Neural cell (in vitro differentiated cells): Measurements from ENCODE around the gene PTPRD. TPM values are rescaled to one million over a fixed set of nuclear protein-coding genes. Genes with fewer than 3 reads are reported as not detected.

ENCODE experiments used
- H2AFZ ChIP-seq: fragments of 200-600, 300-800 bp; sonication (generic), shearing (Covaris generic); 2 replicates; pipeline ENCODE4 v1.6.0; 2014; ENCODE audit warnings: low read depth, mild to moderate bottlenecking, antibody characterized with exemption, low read length, moderate library complexity
- H3F3A ChIP-seq: fragments of 200-600 bp; shearing (Covaris generic); 2 replicates; pipeline ENCODE4 v1.6.1; 2016; ENCODE audit warnings: mild to moderate bottlenecking, moderate library complexity, mixed read lengths, antibody characterized with exemption, low read length; ENCODE audit not compliant: insufficient read depth, poor library complexity, severe bottlenecking
- H3K27ac ChIP-seq: fragments of 200-600, 300-800 bp; sonication (generic), shearing (Covaris generic); 2 replicates; pipeline ENCODE4 v1.5.1; 2014; ENCODE audit warnings: mild to moderate bottlenecking, low read length, moderate library complexity
- H3K27me3 ChIP-seq: fragments of 300-800, 200-600 bp; sonication (generic), shearing (Covaris generic); 2 replicates; pipeline ENCODE4 v1.6.0; 2014; ENCODE audit warnings: mild to moderate bottlenecking, low read depth, low read length, moderate library complexity; ENCODE audit not compliant: insufficient read depth
- H3K36me3 ChIP-seq: fragments of 300-800, 200-600 bp; sonication (generic), shearing (Covaris generic); 2 replicates; pipeline ENCODE4 v1.5.1; 2014; ENCODE audit warnings: mild to moderate bottlenecking, antibody characterized with exemption, low read length, moderate library complexity; ENCODE audit not compliant: insufficient read depth
- H3K4me2 ChIP-seq: fragments of 300-800, 200-600 bp; sonication (generic), shearing (Covaris generic); 2 replicates; pipeline ENCODE4 v1.6.0; 2014; ENCODE audit warnings: mild to moderate bottlenecking, low read length
- H3K4me3 ChIP-seq: fragments of 300-800, 200-600 bp; sonication (generic), shearing (Covaris generic); 2 replicates; pipeline ENCODE4 v1.5.1; 2014; ENCODE audit warnings: mild to moderate bottlenecking, low read length, moderate library complexity
- H3K79me2 ChIP-seq: fragments of 200-600 bp; shearing (Covaris generic); replicated peaks from 2 replicates; pipeline ENCODE4 v1.6.0; 2014; ENCODE audit warnings: mild to moderate bottlenecking, low read length, moderate library complexity; ENCODE audit not compliant: insufficient read depth
- H3K9ac ChIP-seq: fragments of 300-800, 200-600 bp; sonication (generic), shearing (Covaris generic); 2 replicates; pipeline ENCODE4 v1.6.1; 2016; ENCODE audit warnings: mild to moderate bottlenecking, low read length, mixed read lengths
- H3K9me2 ChIP-seq: fragments of 200-600 bp; shearing (Covaris generic); 2 replicates; pipeline ENCODE4 v1.6.1; 2016; ENCODE audit warnings: mild to moderate bottlenecking, low read length, mixed read lengths; ENCODE audit not compliant: insufficient read depth
- H3K9me3 ChIP-seq: fragments of 200-600, 300-800 bp; sonication (generic), shearing (Covaris generic); 2 replicates; pipeline ENCODE4 v1.6.1; 2016; ENCODE audit warnings: mild to moderate bottlenecking, mixed run types, low read length, moderate library complexity, mixed read lengths
- H4K20me1 ChIP-seq: fragments of 200-600 bp; shearing (Covaris generic); 2 replicates; pipeline ENCODE4 v1.6.1; 2016; ENCODE audit warnings: mild to moderate bottlenecking, mixed run types; ENCODE audit not compliant: insufficient read depth
- CTCF ChIP-seq: fragments of 450-650 bp; IDR thresholded peaks from 2 replicates; pipeline ENCODE4 v1.5.1; 2014; ENCODE audit warnings: antibody characterized with exemption, mild to moderate bottlenecking, moderate library complexity; ENCODE audit not compliant: poor library complexity, severe bottlenecking
- EP300 ChIP-seq: fragments of 450-650 bp; conservative IDR thresholded peaks from 2 replicates; pipeline ENCODE4 v1.6.1; 2014; ENCODE audit warnings: antibody characterized with exemption, mild to moderate bottlenecking, moderate library complexity; ENCODE audit not compliant: poor library complexity, severe bottlenecking
- EZH2 ChIP-seq: fragments of 200-600, 300-800 bp; shearing (Covaris generic), sonication (generic); IDR thresholded peaks from 2 replicates; pipeline ENCODE4 v1.6.1; 2014; ENCODE audit warnings: antibody characterized with exemption, low read length, borderline replicate concordance, mild to moderate bottlenecking; ENCODE audit not compliant: insufficient read depth, poor library complexity, severe bottlenecking
- MXI1 ChIP-seq: fragments of 450-650 bp; conservative IDR thresholded peaks from 2 replicates; pipeline ENCODE4 v1.6.1; 2014; ENCODE audit warnings: antibody characterized with exemption, mild to moderate bottlenecking; ENCODE audit not compliant: poor library complexity, severe bottlenecking
- POLR2AphosphoS5 ChIP-seq: IDR thresholded peaks from 2 replicates; pipeline ENCODE4 v1.6.1; 2012
- RAD21 ChIP-seq: fragments of 450-650 bp; conservative IDR thresholded peaks from 2 replicates; pipeline ENCODE4 v1.6.1; 2014; ENCODE audit warnings: antibody characterized with exemption, mild to moderate bottlenecking, moderate library complexity
- REST ChIP-seq: IDR thresholded peaks from 2 replicates; pipeline ENCODE4 v1.6.1; 2012; ENCODE audit warnings: borderline replicate concordance
- SMC3 ChIP-seq: fragments of 450-650 bp; conservative IDR thresholded peaks from 2 replicates; pipeline ENCODE4 v1.6.1; 2014; ENCODE audit warnings: antibody characterized with exemption, mild to moderate bottlenecking, moderate library complexity; ENCODE audit not compliant: poor library complexity
- TAF1 ChIP-seq: IDR thresholded peaks from 2 replicates; pipeline ENCODE4 v1.6.1; 2012; ENCODE audit warnings: low read depth
- polyA plus RNA-seq: library from polyadenylated mRNA; depleted of rRNA; stranded (reverse); fragments of >200 nt; gene quantifications from 2 replicates; pipeline ENCODE4 v1.2.3, GENCODE V29; 2014

The PTPRD gene
- polyA plus RNA-seq, 1 donor from 2014 or later, result 143 TPM

- no peaks in the 10 kb centered on the region for H4K20me1 ChIP-seq
- no peaks in the 10 kb centered on the region for H3K9me3 ChIP-seq
- TF ChIP-seq CTCF (no peak), MXI1 (no peak), POLR2AphosphoS5 (no peak), SMC3 (no peak), EZH2 (no peak), TAF1 (no peak), EP300 (no peak), REST (no peak), RAD21 (no peak)
- H3K27ac ChIP-seq, result no peak overlapping the region
- no peaks in the 10 kb centered on the region for H3F3A ChIP-seq
- no peak overlapping the region for H3K9ac ChIP-seq
- H3K79me2 ChIP-seq, result no peaks in the 10 kb centered on the region
- no peaks in the 10 kb centered on the region for H3K36me3 ChIP-seq
- H3K4me2 ChIP-seq, result no peak overlapping the region
- H3K9me2 ChIP-seq, result no peaks in the 10 kb centered on the region
- no peaks in the 10 kb centered on the region for H3K27me3 ChIP-seq
- H2AFZ ChIP-seq, result no peak overlapping the region
- H3K4me3 ChIP-seq, result no peak overlapping the region
These were observed 2181.9 kb downstream of the PTPRD start for GRCh38 chr9:8430945-8431344.

GRCh38 chr9:8429768-8430167, 2183.0 kb downstream of the PTPRD start:
- Histone ChIP-seq H2AFZ (no peak overlapping the region), H3K79me2 (no peaks in the 10 kb centered on the region), H3K9me2 (no peaks in the 10 kb centered on the region)

More at GRCh38 chr9:8429768-8430167, 2183.0 kb downstream of the PTPRD start:
- Histone ChIP-seq H3K4me3 (no peak overlapping the region), H3K9ac (no peak overlapping the region), H3K9me3 (no peaks in the 10 kb centered on the region), H3K36me3 (no peaks in the 10 kb centered on the region), H3K27ac (no peak overlapping the region), H4K20me1 (no peaks in the 10 kb centered on the region), H3K27me3 (no peaks in the 10 kb centered on the region), H3F3A (no peaks in the 10 kb centered on the region), H3K4me2 (no peak overlapping the region)
- no peak for TF ChIP-seq REST
- TF ChIP-seq TAF1, result no peak
- no peak for TF ChIP-seq EP300
- TF ChIP-seq CTCF, result no peak
- no peak for TF ChIP-seq EZH2
- no peak for TF ChIP-seq MXI1
- no peak for TF ChIP-seq POLR2AphosphoS5
- no peak for TF ChIP-seq RAD21
